H9 (cell line): ENCODE data around the gene LTF. TPM values are rescaled to one million over a fixed set of nuclear protein-coding genes. Genes with fewer than 3 reads are reported as not detected.

Experiments used
- DNase-seq: peaks from one replicate; pipeline ENCODE4 v3.0.0-alpha.2; 2017
- H2AFZ ChIP-seq: one replicate; pipeline ENCODE4 v1.6.1; 2013; ENCODE audit warnings: mild to moderate bottlenecking, low read length, control low read depth, moderate library complexity
- H2AK5ac ChIP-seq: 2 replicates; pipeline ENCODE4 v1.6.1; 2013; ENCODE audit warnings: low read length, control low read depth, mixed read lengths; ENCODE audit not compliant: insufficient read length
- H2BK120ac ChIP-seq: one replicate; pipeline ENCODE4 v1.6.1; 2013; ENCODE audit warnings: low read depth, mild to moderate bottlenecking, low read length, control low read depth, inconsistent platforms; ENCODE audit not compliant: poor library complexity, severe bottlenecking
- H2BK12ac ChIP-seq: 2 replicates; pipeline ENCODE4 v1.6.1; 2013; ENCODE audit warnings: low read length, control low read depth, mixed read lengths, low read depth; ENCODE audit not compliant: insufficient read length
- H2BK15ac ChIP-seq: 2 replicates; pipeline ENCODE4 v1.6.1; 2013; ENCODE audit warnings: low read depth, low read length, control low read depth
- H2BK20ac ChIP-seq: one replicate; pipeline ENCODE4 v1.6.1; 2013; ENCODE audit warnings: low read depth, mild to moderate bottlenecking, low read length, control low read depth, inconsistent platforms; ENCODE audit not compliant: poor library complexity, severe bottlenecking
- H2BK5ac ChIP-seq: 2 replicates; pipeline ENCODE4 v1.6.1; 2013; ENCODE audit warnings: low read length, control low read depth, mixed read lengths; ENCODE audit not compliant: insufficient read length
- H3K14ac ChIP-seq: 2 replicates; pipeline ENCODE4 v1.6.1; 2013; ENCODE audit warnings: low read length, control low read depth; ENCODE audit not compliant: insufficient read depth
- H3K18ac ChIP-seq: 2 replicates; pipeline ENCODE4 v1.6.1; 2013; ENCODE audit warnings: low read depth, mild to moderate bottlenecking, mixed read lengths, low read length, control low read depth; ENCODE audit not compliant: insufficient read length
- H3K23ac ChIP-seq: 2 replicates; pipeline ENCODE4 v1.6.1; 2013; ENCODE audit warnings: low read length, control low read depth, mixed read lengths, low read depth; ENCODE audit not compliant: insufficient read length
- H3K23me2 ChIP-seq: 2 replicates; pipeline ENCODE4 v1.6.1; 2013; ENCODE audit warnings: low read depth, mild to moderate bottlenecking, mixed read lengths, low read length, control low read depth; ENCODE audit not compliant: insufficient read length, poor library complexity, severe bottlenecking
- H3K27ac ChIP-seq: 2 replicates; pipeline ENCODE4 v1.5.1; 2013; ENCODE audit warnings: low read length, control low read depth, mixed read lengths, low read depth; ENCODE audit not compliant: insufficient read length
- H3K27me3 ChIP-seq: 2 replicates; pipeline ENCODE4 v1.6.1; 2013; ENCODE audit warnings: low read length, control low read depth, inconsistent platforms; ENCODE audit not compliant: insufficient read depth
- H3K4ac ChIP-seq: 2 replicates; pipeline ENCODE4 v1.6.1; 2013; ENCODE audit warnings: low read depth, mild to moderate bottlenecking, control low read depth, inconsistent platforms, low read length, moderate library complexity
- H3K4me1 ChIP-seq: 2 replicates; pipeline ENCODE4 v1.6.1; 2013; ENCODE audit warnings: low read length, control low read depth, inconsistent platforms; ENCODE audit not compliant: insufficient read depth
- H3K4me2 ChIP-seq: 2 replicates; pipeline ENCODE4 v1.6.1; 2013; ENCODE audit warnings: low read length, control low read depth, mixed read lengths; ENCODE audit not compliant: insufficient read length, insufficient read depth
- H3K56ac ChIP-seq: 2 replicates; pipeline ENCODE4 v1.6.1; 2013; ENCODE audit warnings: low read depth, mild to moderate bottlenecking, mixed read lengths, low read length, control low read depth; ENCODE audit not compliant: insufficient read length
- H3K79me1 ChIP-seq: 2 replicates; pipeline ENCODE4 v1.6.1; 2013; ENCODE audit warnings: low read depth, mild to moderate bottlenecking, moderate library complexity, low read length, control low read depth, inconsistent platforms; ENCODE audit not compliant: insufficient read depth, poor library complexity, severe bottlenecking
- H3K79me2 ChIP-seq: 2 replicates; pipeline ENCODE4 v1.6.1; 2013; ENCODE audit warnings: low read length, control low read depth, inconsistent platforms; ENCODE audit not compliant: insufficient read depth
- H3K9ac ChIP-seq: 2 replicates; pipeline ENCODE4 v1.6.1; 2013; ENCODE audit warnings: low read length, control low read depth, mixed read lengths; ENCODE audit not compliant: insufficient read length; ENCODE audit errors: extremely low read depth
- H3K9me3 ChIP-seq: one replicate; pipeline ENCODE4 v1.6.1; 2013; ENCODE audit warnings: low read depth, low read length, inconsistent platforms; ENCODE audit not compliant: control insufficient read depth
- H3T11ph ChIP-seq: one replicate; pipeline ENCODE4 v1.6.1; 2013; ENCODE audit warnings: mild to moderate bottlenecking, low read length, control low read depth, inconsistent platforms
- H4K20me1 ChIP-seq: one replicate; pipeline ENCODE4 v1.6.1; 2013; ENCODE audit not compliant: control insufficient read depth, insufficient read length, insufficient read depth
- H4K5ac ChIP-seq: 2 replicates; pipeline ENCODE4 v1.6.1; 2013; ENCODE audit warnings: low read depth, mild to moderate bottlenecking, mixed read lengths, low read length, control low read depth; ENCODE audit not compliant: insufficient read length
- H4K8ac ChIP-seq: replicated peaks from 2 replicates; pipeline ENCODE4 v1.6.1; 2013; ENCODE audit warnings: low read length, control low read depth, mixed read lengths, low read depth; ENCODE audit not compliant: insufficient read length
- H4K91ac ChIP-seq: 2 replicates; pipeline ENCODE4 v1.6.1; 2013; ENCODE audit warnings: low read depth, mild to moderate bottlenecking, moderate library complexity, mixed read lengths, low read length, control low read depth; ENCODE audit not compliant: insufficient read length
- H3K27ac Mint-ChIP-seq, 3 experiments: 2 replicates in 2 of 3; 3 replicates in 1 of 3; pipeline ENCODE4 v1.8.0; 2020 to 2021; ENCODE audit warnings: mixed read lengths in 3 of 3, mild to moderate bottlenecking in 1 of 3, moderate library complexity in 1 of 3
- H3K27me3 Mint-ChIP-seq: 2 replicates; pipeline ENCODE4 v1.8.0; 2021; ENCODE audit warnings: low read depth, mild to moderate bottlenecking, moderate library complexity, mixed read lengths
- H3K36me3 Mint-ChIP-seq, 3 experiments: 2 replicates in 2 of 3; 3 replicates in 1 of 3; pipeline ENCODE4 v1.8.0; 2020 to 2021; ENCODE audit warnings: low read depth in 3 of 3, mixed read lengths in 3 of 3; ENCODE audit not compliant: insufficient read depth in 1 of 3
- H3K4me1 Mint-ChIP-seq, 2 experiments: 2 replicates each; pipeline ENCODE4 v1.8.0; 2020; ENCODE audit warnings: mixed read lengths in 2 of 2
- H3K4me3 Mint-ChIP-seq, 2 experiments: 2 replicates in 1 of 2; 3 replicates in 1 of 2; pipeline ENCODE4 v1.8.0; 2020 to 2021; ENCODE audit warnings: mild to moderate bottlenecking in 2 of 2, mixed read lengths in 2 of 2, moderate library complexity in 1 of 2
- H3K9me3 Mint-ChIP-seq, 2 experiments: 2 replicates in 1 of 2; 3 replicates in 1 of 2; pipeline ENCODE4 v1.8.0; 2020; ENCODE audit warnings: mild to moderate bottlenecking in 2 of 2, mixed read lengths in 2 of 2, moderate library complexity in 1 of 2
- WGBS: extraction: QIAGEN DNeasy Blood & Tissue Kit; methylation state at CpG from one replicate; pipeline ENCODE4 v1.1.7; 2013; ENCODE audit warnings: missing lambda C conversion rate, low lambda C conversion rate, mixed read lengths; ENCODE audit not compliant: insufficient read length; ENCODE audit errors: extremely low coverage; 5-methylcytosine and 5-hydroxymethylcytosine counted together
- total RNA-seq: library from RNA; stranded (reverse); gene quantifications from 2 replicates; pipeline ENCODE4 v1.2.1, GENCODE V29; 2021
- TF ChIP-seq, protein P1 (sequence below): fragments of 200-600 bp; sonication (generic); conservative IDR thresholded peaks from 3 replicates; pipeline ENCODE4 v1.8.0; 2021; ENCODE audit warnings: antibody characterized with exemption, mild to moderate bottlenecking

The LTF gene
- total RNA-seq, 1 experiment from 2014 or later = not detected

DNA sequence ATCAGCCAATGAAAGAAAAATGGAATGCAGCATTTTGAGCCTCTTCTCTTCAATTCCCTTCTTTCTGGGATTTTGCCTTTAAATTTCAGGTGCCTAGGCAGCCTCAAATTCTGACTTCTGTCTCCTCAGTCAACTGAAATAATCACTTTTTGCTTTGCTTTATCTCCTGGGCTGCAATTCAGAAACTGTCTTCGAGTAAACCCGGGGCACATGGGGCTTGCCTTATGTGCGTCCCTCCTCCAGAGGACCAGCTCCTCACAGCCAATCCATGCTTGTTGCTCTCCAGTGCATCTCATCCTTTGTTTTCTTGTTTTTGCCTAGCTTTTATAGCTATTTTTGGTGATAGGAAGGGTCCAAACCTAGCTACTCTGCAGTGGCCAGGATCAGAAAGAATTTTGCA, 41.8 kb upstream of the LTF start:
- H4K5ac ChIP-seq = no peak overlapping the region
- no peak overlapping the region for H3K23ac ChIP-seq
- no peaks in the 10 kb centered on the region for H4K20me1 ChIP-seq
- no peak overlapping the region for H2BK20ac ChIP-seq
- H3K27ac Mint-ChIP-seq = no peak overlapping the region
- H3K18ac ChIP-seq = no peak overlapping the region
- no peak overlapping the region for H2BK120ac ChIP-seq
- no peak overlapping the region for H4K8ac ChIP-seq
- peaks cover 33 to 45% of the 10 kb centered on the region in 2 experiments for H3K4me1 Mint-ChIP-seq
- H2AFZ ChIP-seq = no peak overlapping the region
- no peak overlapping the region for H2BK12ac ChIP-seq
- no CpG with 5 or more reads among the region's 3 CpGs for WGBS
- H3K27me3 Mint-ChIP-seq = peaks cover 9% of the 10 kb centered on the region
- TF ChIP-seq, protein P1, sequence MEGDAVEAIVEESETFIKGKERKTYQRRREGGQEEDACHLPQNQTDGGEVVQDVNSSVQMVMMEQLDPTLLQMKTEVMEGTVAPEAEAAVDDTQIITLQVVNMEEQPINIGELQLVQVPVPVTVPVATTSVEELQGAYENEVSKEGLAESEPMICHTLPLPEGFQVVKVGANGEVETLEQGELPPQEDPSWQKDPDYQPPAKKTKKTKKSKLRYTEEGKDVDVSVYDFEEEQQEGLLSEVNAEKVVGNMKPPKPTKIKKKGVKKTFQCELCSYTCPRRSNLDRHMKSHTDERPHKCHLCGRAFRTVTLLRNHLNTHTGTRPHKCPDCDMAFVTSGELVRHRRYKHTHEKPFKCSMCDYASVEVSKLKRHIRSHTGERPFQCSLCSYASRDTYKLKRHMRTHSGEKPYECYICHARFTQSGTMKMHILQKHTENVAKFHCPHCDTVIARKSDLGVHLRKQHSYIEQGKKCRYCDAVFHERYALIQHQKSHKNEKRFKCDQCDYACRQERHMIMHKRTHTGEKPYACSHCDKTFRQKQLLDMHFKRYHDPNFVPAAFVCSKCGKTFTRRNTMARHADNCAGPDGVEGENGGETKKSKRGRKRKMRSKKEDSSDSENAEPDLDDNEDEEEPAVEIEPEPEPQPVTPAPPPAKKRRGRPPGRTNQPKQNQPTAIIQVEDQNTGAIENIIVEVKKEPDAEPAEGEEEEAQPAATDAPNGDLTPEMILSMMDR = no peak
- H3K14ac ChIP-seq = no peak overlapping the region
- no peaks in the 10 kb centered on the region for H3K79me1 ChIP-seq
- peaks cover 18% of the 10 kb centered on the region for H3K4me1 ChIP-seq
- no peaks in the 10 kb centered on the region for H3K9me3 ChIP-seq
- H3K4ac ChIP-seq = no peak overlapping the region
- H3K9me3 Mint-ChIP-seq = peaks cover 0 to 2% of the 10 kb centered on the region in 2 experiments; a peak in 2 of 5 replicates
- no peaks in the 10 kb centered on the region for H3K27me3 ChIP-seq
- H3T11ph ChIP-seq = no peak overlapping the region
- no peak overlapping the region for H3K27ac ChIP-seq
- H2BK5ac ChIP-seq = no peak overlapping the region
- no peak overlapping the region for H3K56ac ChIP-seq
- H2BK15ac ChIP-seq = no peak overlapping the region
- H3K36me3 Mint-ChIP-seq = peaks cover 0 to 3% (median 0%) of the 10 kb centered on the region in 3 experiments; a peak in 4 of 7 replicates
- no peak overlapping the region for H3K9ac ChIP-seq
- no peaks in the 10 kb centered on the region for H3K79me2 ChIP-seq
- no peaks in the 10 kb centered on the region for H3K23me2 ChIP-seq
- no peak overlapping the region for H2AK5ac ChIP-seq
- H4K91ac ChIP-seq = no peak overlapping the region
- H3K4me2 ChIP-seq = no peak overlapping the region
- no peak for DNase-seq
- no peak overlapping the region for H3K4me3 Mint-ChIP-seq
